ENCODE data around the gene ABCA3.

ABCA3 gene

DNA sequence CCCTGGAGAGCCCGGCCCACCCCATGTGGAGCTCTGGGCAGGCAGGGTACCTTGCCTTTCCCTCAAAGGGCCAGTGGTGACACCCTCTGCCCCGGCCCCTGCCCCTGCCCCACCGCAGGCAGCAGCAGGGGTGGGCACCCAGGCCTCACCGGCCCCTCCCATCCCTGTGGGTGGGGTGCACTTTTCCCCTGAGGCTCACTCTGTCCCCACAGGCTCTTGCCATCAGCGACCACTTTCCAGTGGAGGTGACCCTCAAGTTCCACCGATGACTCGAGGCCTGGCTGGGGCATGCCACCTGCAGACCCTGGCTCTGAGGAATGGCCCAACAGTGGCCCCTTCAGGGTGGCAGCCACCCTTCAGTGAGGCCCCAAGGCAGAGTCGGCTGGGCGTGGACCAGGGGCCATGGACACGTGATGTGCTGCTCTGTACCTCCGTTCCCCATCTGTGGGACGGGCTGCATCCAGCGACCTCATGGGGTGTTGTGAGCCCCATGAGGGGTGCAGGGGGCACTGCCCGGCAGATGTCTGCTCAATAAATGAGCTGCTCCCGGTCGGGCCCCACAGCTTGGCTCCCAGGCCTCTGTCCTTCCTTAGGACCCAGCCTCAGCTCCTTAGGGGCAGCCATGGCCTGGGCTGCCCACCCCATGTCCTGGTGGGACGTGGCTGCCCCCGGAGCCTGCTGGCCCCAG is 102.2 kb downstream of the ABCA3 start:
- DNase-seq: no peak
- intact Hi-C loops (cut with DNase I): no loop called here

DNA sequence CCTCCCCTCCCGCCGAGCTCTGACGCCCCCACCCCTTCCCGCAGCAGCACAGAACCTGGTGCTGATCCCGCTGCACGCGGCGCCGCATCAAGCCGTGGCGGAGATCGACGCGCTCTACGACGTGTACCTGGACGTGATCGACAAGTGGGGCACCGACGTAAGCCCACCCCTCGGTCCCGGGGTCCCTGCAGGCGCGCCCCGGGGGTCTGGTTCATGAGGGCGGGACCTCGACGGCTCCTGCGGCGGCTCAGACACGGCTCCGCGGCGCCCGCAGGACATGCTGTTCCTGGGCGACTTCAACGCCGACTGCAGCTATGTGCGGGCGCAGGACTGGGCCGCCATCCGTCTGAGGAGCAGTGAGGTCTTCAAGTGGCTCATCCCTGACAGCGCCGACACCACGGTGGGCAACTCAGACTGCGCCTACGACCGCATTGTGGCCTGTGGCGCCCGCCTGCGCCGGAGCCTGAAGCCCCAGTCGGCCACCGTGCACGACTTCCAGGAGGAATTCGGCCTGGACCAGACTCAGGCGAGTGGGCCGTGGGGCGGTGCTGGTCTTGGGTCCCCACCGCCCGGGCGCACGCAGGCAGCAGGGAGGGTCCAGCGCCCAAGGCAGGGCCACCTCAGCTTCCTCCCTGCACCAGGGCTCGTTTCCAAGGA is 102.9 kb downstream of the ABCA3 start:
- intact Hi-C loops (cut with DNase I): no loop called here

DNA sequence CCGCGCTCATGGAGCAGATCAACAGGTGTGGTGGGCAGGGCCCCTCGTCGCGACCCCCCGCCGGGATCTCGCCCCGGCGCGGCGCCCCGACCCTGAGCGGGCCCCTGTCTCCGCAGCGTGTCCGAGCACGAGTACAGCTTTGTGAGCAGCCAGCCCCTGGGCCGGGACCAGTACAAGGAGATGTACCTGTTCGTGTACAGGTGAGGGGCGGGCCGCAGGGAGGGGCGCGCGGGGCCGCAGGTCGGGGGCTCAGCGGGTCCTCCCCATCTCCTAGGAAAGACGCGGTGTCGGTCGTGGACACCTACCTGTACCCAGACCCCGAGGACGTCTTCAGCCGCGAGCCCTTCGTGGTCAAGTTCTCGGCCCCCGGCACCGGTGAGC is 103.4 kb downstream of the ABCA3 start:
- intact Hi-C loops (cut with DNase I): no loop called here
- DNase-seq: no peak

More for the DNA sequence above, 102.9 kb downstream of the ABCA3 start:
- DNase-seq: no peak

DNA sequence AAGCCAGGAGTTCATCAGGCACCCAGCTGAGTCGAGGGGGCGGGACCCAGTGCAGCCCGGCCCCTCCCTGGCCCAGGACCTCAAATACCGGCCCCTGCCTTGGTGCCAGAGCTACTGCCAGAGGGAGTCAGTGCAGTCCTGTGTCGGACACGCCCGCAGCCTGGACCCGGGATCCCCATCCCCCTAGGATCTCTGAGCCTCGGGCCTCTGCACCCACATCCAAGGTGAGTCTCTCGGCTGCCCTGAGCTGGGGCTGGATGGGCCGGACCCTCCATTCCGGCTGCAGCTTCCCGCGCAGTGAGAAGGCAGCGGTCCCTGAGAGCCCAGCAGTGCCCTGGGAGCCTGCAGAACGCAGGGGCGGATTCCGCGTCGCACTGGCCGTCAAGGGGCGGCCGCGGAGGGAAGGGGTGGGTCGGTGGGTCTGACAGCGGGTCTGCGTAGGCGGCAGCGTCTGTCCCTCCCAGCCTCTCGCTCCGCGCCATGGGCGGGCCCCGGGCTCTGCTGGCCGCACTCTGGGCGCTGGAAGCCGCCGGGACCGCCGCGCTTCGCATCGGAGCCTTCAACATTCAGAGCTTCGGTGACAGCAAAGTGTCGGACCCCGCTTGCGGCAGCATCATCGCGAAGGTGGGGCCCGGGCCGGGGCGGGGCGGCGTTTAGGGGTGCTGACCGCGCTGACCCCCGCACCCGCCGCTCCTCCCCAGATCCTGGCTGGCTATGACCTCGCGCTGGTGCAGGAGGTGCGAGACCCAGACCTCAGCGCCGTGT is 104.0 kb downstream of the ABCA3 start, which contains the start of gene DNASE1L2:
Gene DNASE1L2, plus strand, starts transcription at position 108 of the 765 bp plus-strand sequence. Its CDS starts 373 bp downstream, at position 481.
- intact Hi-C loops (cut with DNase I): no loop called here
- DNase-seq: no peak

DNA sequence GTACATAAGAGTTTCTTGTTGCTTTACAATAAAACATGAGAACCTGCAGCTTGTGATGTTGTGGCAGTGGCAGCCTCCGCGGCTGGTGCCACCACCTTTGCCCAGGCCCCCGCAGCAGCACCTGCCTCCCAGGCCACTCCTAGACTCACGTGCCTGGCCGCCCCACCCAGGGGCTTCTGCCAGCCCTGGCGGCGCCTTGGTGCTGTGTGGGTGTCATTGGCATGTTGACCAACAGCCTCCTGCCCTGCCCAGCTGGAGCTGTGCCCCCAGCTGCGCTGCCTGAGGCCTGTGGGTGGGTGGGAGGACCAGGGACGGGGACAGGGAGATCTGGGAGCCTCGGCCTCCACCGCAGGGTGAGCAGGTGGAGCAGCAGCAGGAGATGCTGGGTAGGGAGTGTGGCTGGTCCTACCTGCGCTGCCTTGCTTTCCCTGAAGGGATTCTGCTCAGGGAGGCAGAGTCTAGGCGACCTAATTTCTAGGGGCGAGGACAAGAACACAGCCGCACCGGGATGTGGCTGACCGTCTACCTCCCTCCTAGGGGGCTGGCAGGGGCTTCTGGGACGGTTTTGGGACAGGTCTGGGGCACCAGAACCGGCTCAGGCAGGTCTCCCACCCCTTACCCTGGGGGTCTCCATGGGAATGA is 104.7 kb downstream of the ABCA3 start:
- no peak for DNase-seq
- intact Hi-C loops (cut with DNase I): no loop called here

DNA sequence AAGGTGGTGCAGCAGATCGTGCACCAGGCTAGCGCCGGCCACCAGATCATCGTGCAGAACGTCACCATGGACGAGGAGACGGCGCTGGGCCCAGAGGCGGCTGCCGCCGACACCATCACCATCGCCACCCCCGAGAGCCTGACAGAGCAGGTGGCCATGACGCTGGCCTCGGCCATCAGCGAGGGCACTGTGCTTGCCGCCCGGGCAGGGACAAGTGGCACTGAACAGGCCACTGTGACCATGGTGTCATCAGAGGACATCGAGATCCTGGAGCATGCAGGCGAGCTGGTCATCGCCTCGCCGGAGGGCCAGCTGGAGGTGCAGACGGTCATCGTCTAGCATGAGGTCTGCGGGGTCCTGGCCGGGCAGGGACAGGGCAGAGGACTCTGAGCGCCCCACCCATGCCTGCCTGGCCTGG is 105.3 kb downstream of the ABCA3 start:
- DNase-seq: no peak
- intact Hi-C loops (cut with DNase I): no loop called here

DNA sequence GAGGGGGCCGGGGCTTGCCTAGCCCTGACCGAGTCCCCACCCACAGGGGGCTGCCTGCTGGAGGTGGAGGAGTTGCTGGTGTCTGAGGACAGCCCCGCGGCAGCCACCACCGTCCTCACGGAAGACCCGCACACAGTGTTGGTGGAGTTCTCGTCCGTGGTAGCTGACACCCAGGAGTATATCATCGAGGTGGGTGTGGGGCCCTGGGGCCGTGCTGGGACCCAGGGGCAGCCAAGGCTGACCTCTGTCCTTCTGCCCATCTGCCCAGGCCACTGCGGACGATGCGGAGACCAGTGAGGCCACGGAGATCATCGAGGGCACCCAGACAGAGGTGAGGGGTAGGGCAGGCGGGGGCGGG is 105.7 kb downstream of the ABCA3 start:
- DNase-seq: no peak
- intact Hi-C loops (cut with DNase I): no loop called here

DNA sequence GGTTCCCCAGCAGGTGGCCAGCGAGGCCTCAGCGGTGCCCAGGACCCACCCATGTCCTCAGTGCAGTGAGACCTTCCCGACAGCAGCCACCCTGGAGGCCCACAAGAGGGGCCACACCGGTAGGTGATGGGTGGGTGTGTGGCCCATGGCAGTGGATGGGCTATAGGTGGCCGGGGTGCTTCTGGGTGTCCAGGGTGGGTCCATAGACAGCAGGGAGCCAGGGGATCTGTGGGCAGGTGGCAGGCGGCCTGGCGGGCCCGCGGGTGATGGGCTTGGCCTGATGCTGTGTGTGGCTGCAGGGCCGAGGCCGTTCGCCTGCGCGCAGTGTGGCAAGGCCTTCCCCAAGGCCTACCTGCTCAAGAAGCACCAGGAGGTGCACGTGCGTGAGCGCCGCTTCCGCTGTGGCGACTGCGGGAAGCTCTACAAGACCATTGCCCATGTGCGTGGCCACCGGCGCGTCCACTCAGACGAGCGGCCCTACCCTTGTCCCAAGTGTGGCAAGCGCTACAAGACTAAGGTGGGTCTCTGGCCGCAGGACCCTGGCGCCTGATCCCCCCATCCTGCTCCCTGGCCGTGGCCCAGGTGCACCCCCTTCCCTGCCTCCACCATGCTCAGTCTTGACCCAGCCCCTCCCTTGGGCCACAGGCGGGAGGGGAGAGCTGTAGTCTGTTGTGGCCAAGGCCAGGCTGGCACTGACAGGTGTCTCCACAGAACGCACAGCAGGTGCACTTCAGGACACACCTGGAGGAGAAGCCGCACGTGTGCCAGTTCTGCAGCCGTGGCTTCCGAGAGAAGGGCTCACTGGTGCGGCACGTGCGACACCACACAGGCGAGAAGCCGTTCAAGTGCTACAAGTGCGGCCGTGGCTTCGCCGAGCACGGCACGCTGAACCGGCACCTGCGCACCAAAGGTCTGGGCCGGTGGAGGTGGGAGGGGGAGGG is 106.4 kb downstream of the ABCA3 start:
- intact Hi-C loops (cut with DNase I): no loop called here
- no peak for DNase-seq

DNA sequence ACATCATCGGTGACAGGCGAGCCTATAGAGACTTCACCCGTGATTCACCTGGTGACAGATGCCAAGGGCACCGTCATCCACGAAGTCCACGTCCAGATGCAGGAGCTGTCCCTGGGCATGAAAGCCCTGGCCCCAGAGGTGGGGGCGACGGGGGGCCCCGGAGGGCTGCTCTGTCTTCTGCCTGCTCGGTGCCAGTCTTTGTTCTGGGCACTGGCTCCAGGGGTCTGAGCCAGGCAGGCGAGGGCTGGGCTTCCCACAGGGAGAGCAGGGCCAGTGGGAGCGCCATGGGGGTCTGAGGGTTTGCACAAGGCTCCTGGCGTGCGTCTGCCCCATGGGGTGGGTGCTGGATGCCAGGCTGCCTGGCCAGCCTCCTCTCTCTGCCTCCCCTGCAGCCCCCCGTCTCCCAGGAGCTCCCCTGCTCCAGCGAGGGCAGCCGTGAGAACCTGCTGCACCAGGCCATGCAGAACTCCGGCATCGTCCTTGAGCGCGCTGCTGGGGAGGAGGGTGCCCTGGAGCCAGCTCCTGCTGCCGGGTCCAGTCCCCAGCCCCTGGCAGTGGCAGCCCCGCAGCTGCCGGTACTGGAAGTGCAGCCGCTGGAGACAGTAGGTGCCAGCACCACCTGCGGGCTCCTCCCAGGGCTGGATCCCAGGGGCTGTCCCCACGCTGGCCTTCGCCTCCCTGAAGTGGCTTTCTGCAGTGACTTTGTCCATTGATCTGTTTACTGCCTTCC is 107.3 kb downstream of the ABCA3 start:
- intact Hi-C loops (cut with DNase I): no loop called here
- DNase-seq: no peak

GRCh38 chr16:2232094-2232990 is 108.2 kb downstream of the ABCA3 start:
- DNase-seq: no peak
- intact Hi-C loops (cut with DNase I): no loop called here

- intact Hi-C loops (cut with DNase I): no loop called here
- no peak for DNase-seq
Observed at GRCh38 chr16:2231016-2231931, 109.3 kb downstream of the ABCA3 start.

DNA sequence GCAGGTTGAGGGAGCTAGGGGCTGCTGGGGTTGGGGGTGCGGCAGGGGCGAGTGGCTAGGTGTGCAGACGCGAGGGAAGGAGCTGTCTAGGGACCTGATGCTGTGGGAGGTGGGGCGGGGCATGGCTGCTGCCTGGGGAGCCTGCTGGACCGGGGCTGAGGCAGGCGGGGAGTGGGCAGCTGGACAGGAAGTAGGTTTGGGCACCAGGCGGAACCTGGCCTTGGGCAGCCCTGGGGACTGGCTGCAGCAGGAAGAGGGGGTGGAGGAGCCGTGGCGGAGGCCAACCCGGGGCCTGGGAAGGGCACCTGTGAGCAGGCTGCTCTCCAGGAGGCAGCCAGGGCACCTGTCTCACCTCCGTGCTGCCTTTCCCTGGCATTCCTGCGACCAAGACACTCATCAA is 110.2 kb downstream of the ABCA3 start:
- intact Hi-C loops (cut with DNase I): no loop called here
- no peak for DNase-seq

GRCh38 chr16:2229632-2230250 is 110.8 kb downstream of the ABCA3 start:
- DNase-seq: no peak
- intact Hi-C loops (cut with DNase I): no loop called here

DNA sequence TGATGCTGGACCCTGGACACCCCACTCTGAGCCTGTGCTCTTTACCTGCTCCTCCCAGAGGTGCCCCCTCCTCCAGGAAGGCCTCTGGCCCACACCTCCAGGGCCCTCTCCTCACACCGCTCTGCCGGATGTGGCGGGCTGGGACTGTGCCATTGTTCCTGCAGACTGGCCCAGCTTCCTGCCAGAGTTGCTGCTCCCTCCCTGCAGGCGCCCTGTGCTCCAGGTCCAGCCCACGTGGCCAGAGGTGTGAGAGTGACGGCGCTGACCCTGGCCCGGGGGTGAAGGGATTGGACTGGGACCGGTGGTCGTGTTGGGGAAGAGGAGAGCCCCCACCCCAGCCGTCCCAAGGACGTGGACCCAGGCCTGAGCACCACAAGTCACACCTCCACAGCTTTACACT is 111.4 kb downstream of the ABCA3 start:
- intact Hi-C loops (cut with DNase I): no loop called here
- no peak for DNase-seq

- DNase-seq: no peak
- intact Hi-C loops (cut with DNase I): no loop called here
Observed at GRCh38 chr16:2228161-2228824, 112.2 kb downstream of the ABCA3 start.

DNA sequence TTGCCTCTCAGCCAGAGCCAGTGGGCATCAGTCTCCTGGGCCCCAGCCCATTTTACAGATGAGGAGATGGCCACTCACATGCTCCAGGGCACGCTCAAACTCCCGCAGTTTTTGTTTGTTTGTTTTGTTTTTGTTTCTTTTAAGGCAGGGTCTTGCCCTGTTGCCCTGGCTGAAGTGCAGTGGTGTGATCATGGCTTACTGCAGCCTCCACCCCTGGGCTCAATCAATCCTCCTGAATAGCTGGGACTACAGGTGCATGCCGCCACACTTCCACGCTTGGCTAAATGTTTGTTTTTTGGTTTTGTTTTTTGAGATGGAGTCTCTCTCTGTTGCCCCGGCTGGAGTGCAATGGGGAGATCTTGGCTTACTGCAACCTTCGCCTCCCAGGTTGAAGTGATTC is 113.6 kb downstream of the ABCA3 start:
- intact Hi-C loops (cut with DNase I): no loop called here
- no peak for DNase-seq

Measured in posterior cingulate gyrus (tissue), 11 donors.